ENCODE measurements around the gene ZMYND15. TPM values are rescaled to one million over a fixed set of nuclear protein-coding genes. Genes with fewer than 3 reads are reported as not detected.
A peak's percentile ranks its signal among the peaks of the same experiment; 100 is the strongest.

Gene ZMYND15
- total and polyA plus RNA-seq, 2 of the 13 experiments (the other 11 are each of a cell fraction or from before 2014, with no cell fraction given) = 0.24 to 2.7 TPM

- TF ChIP-seq PBX2 (CRISPR knock-in tag; IDR thresholded peaks at IDR 0.05) (peak; percentile 32; the same call in 1 of the 2 replicates), AKNA (CRISPR knock-in tag; IDR thresholded peaks at IDR 0.05; ENCODE audit: borderline replicate concordance) (no peak), MTF1 (CRISPR knock-in tag; IDR thresholded peaks at IDR 0.05) (no peak), RBFOX2 (IDR thresholded peaks at IDR 0.05; ENCODE audit: low read depth, low read length) (no peak), RARA (CRISPR knock-in tag; IDR thresholded peaks at IDR 0.05) (peak; percentile 96), SP1 (IDR thresholded peaks at IDR 0.05) (no peak), SP1 (CRISPR knock-in tag; IDR thresholded peaks at IDR 0.05) (no peak), CENPBD1 (CRISPR knock-in tag; IDR thresholded peaks at IDR 0.05; ENCODE audit: borderline replicate concordance, low read depth) (no peak), CEBPB (IDR thresholded peaks at IDR 0.05; ENCODE audit: borderline replicate concordance, low read depth, low read length) (peak; percentile 24; the same call in 1 of the 2 replicates), REXO4 (CRISPR knock-in tag; IDR thresholded peaks at IDR 0.05; ENCODE audit: borderline replicate concordance) (no peak), ZNF354B (CRISPR knock-in tag; IDR thresholded peaks at IDR 0.05) (no peak), GATAD1 (CRISPR knock-in tag; IDR thresholded peaks at IDR 0.05) (peak; percentile 45; the same call in 1 of the 2 replicates), NFYB (CRISPR knock-in tag; IDR thresholded peaks at IDR 0.05) (peak; percentile 46; the same call in 1 of the 2 replicates), ZNF232 (CRISPR knock-in tag; IDR thresholded peaks at IDR 0.05; ENCODE audit: borderline replicate concordance) (0 out of 2 replicates have a peak, but pooled peaks have one; percentile 28), WIZ (CRISPR knock-in tag; IDR thresholded peaks at IDR 0.05) (no peak), ZNF616 (CRISPR knock-in tag; IDR thresholded peaks at IDR 0.05; ENCODE audit: low read depth) (no peak), ZNF343 (CRISPR knock-in tag; IDR thresholded peaks at IDR 0.05) (0 out of 2 replicates have a peak, but pooled peaks have one; percentile 64), BRCA1 (CRISPR knock-in tag; IDR thresholded peaks at IDR 0.05) (no peak), ZNF496 (CRISPR knock-in tag; IDR thresholded peaks at IDR 0.05; ENCODE audit: insufficient replicate concordance) (no peak), HNF1A (IDR thresholded peaks at IDR 0.05; ENCODE audit: low read depth) (peak; percentile 49; the same call in 1 of the 2 replicates), HNF1A (CRISPR knock-in tag; IDR thresholded peaks at IDR 0.05; ENCODE audit: borderline replicate concordance) (peak; percentile 76; the same call in 1 of the 2 replicates)
Observed at GRCh38 chr17:4759776-4760236, 20.2 kb downstream of the ZMYND15 start (continued).
